K562 (cell line): Measurements from ENCODE around the gene ECM1. TPM values are rescaled to one million over a fixed set of nuclear protein-coding genes. Genes with fewer than 3 reads are reported as not detected.
A peak's percentile ranks its signal among the peaks of the same experiment; 100 is the strongest.

ENCODE experiments used
- ATAC-seq: fragments of 200-7000 bp; cut with Tn5 transposase; 3 replicates; pipeline ENCODE4 v1.9.1; 2020; ENCODE audit warnings: moderate library complexity
- BruUV-seq: library from RNA; stranded (reverse); fragments of 400-500 nt; replicated peaks from 2 replicates; lab custom pipeline; 2021; lab: Mats Ljungman, UMichigan
- CTCF ChIA-PET: fragments of 300-600 bp; formaldehyde crosslinking; extraction: SDS; loops from one replicate; lab custom pipeline; 2021; ENCODE audit warnings: low intra/inter-chr PET ratio; lab: Yijun Ruan, JAX
- POLR2A ChIA-PET: fragments of 300-600, 350-650 bp; sonication (Branson Sonifier 250); formaldehyde crosslinking; extraction: SDS; loops from one replicate; lab custom pipeline; 2021; ENCODE audit warnings: antibody characterized with exemption, inconsistent platforms; lab: Yijun Ruan, JAX
- DNase-seq, 4 experiments: peaks; one replicate each; pipeline versions ENCODE4 v3.0.0 to v3.0.0-alpha.2; 2011 to 2018; ENCODE audit warnings: low spot score in 3 of 4, mixed read lengths in 3 of 4; ENCODE audit errors: extremely low read depth in 1 of 4
- FAIRE-seq: peaks from 2 replicates; lab custom pipeline; 2011; peaks lifted over from hg19 to GRCh38; lab: Jason Lieb, UNC
- H2AFZ ChIP-seq: 2 replicates; pipeline ENCODE4 v1.6.0; 2011; ENCODE audit warnings: low read depth, low read length, control low read depth, inconsistent platforms
- H3K27ac ChIP-seq: fragments of 200-600 bp; 3 replicates; pipeline ENCODE4 v1.8.0; 2011; ENCODE audit warnings: low read depth, mild to moderate bottlenecking, control low read depth, inconsistent platforms, low read length, moderate library complexity, mixed read lengths; ENCODE audit errors: extremely low read depth
- H3K27me3 ChIP-seq, 2 experiments: fragments of 300-600 bp in 1 of 2; 2 replicates in 1 of 2; 3 replicates in 1 of 2; pipeline versions ENCODE4 v1.6.0 to v1.8.0; 2011; ENCODE audit warnings: inconsistent platforms in 2 of 2, low read length in 2 of 2, mild to moderate bottlenecking in 1 of 2, mixed read lengths in 1 of 2, moderate library complexity in 1 of 2; ENCODE audit not compliant: control insufficient read depth in 2 of 2, insufficient read depth in 2 of 2
- H3K36me3 ChIP-seq: fragments of 300-600 bp; 3 replicates; pipeline ENCODE4 v1.8.0; 2011; ENCODE audit warnings: mild to moderate bottlenecking, low read length, inconsistent platforms; ENCODE audit not compliant: control insufficient read depth, insufficient read depth
- H3K4me1 ChIP-seq, 2 experiments: fragments of 200-600 bp in 1 of 2; replicated peaks in 1 of 2; 2 replicates in 1 of 2; 3 replicates in 1 of 2; pipeline versions ENCODE4 v1.5.1 to v1.8.0; 2011; ENCODE audit warnings: inconsistent platforms in 2 of 2, low read length in 2 of 2, mild to moderate bottlenecking in 1 of 2, mixed read lengths in 1 of 2, moderate library complexity in 1 of 2; ENCODE audit not compliant: control insufficient read depth in 2 of 2, insufficient read depth in 2 of 2
- H3K4me2 ChIP-seq: 2 replicates; pipeline ENCODE4 v1.6.1; 2011; ENCODE audit warnings: low read length, control low read depth, inconsistent platforms, mixed read lengths; ENCODE audit not compliant: insufficient read depth
- H3K4me3 ChIP-seq: fragments of 200-600 bp; sonication (generic), shearing (Covaris generic); 2 replicates; pipeline ENCODE4 v1.5.1; 2016; ENCODE audit warnings: control low read depth, inconsistent platforms
- H3K79me2 ChIP-seq: fragments of 200-600 bp; 3 replicates; pipeline ENCODE4 v1.8.0; 2011; ENCODE audit warnings: low read length, inconsistent platforms; ENCODE audit not compliant: control insufficient read depth, insufficient read depth
- H3K9ac ChIP-seq, 2 experiments: 2 replicates each; pipeline versions ENCODE4 v1.6.0 to v1.6.1; 2011; ENCODE audit warnings: low read depth in 2 of 2, low read length in 2 of 2, control low read depth in 1 of 2, inconsistent platforms in 1 of 2, mild to moderate bottlenecking in 1 of 2, mixed read lengths in 1 of 2; ENCODE audit not compliant: insufficient read depth in 1 of 2
- H3K9me1 ChIP-seq: one replicate; pipeline ENCODE4 v1.6.0; 2011; ENCODE audit warnings: inconsistent platforms, mild to moderate bottlenecking, low read length, moderate library complexity; ENCODE audit not compliant: control insufficient read depth, insufficient read depth
- H3K9me3 ChIP-seq: replicated peaks from 2 replicates; pipeline ENCODE4 v1.5.1; 2011; ENCODE audit warnings: low read depth, low read length, inconsistent platforms; ENCODE audit not compliant: control insufficient read depth, insufficient read depth
- H4K20me1 ChIP-seq: replicated peaks from 2 replicates; pipeline ENCODE4 v1.6.1; 2011; ENCODE audit warnings: low read length, inconsistent platforms, mixed read lengths; ENCODE audit not compliant: control insufficient read depth, insufficient read depth
- CBX8 ChIP-seq: fragments of 200-600 bp; sonication (generic); IDR thresholded peaks from 2 replicates; pipeline ENCODE4 v1.6.1; 2012; ENCODE audit warnings: borderline replicate concordance, mixed run types, low read depth, mild to moderate bottlenecking, moderate library complexity, mixed read lengths, low read length, control low read depth, inconsistent platforms; ENCODE audit not compliant: poor library complexity, severe bottlenecking; ENCODE audit errors: extremely low read depth
- CTBP1 ChIP-seq: fragments of 450-650 bp; IDR thresholded peaks from 2 replicates; pipeline ENCODE4 v1.6.1; 2016; ENCODE audit warnings: borderline replicate concordance
- MGA ChIP-seq: fragments of 450-650 bp; IDR thresholded peaks from 2 replicates; pipeline ENCODE4 v1.6.1; 2016; ENCODE audit warnings: mild to moderate bottlenecking, moderate library complexity
- PREB ChIP-seq: sonication (generic); formaldehyde crosslinking; IDR thresholded peaks from 2 replicates; pipeline ENCODE4 v1.8.1; 2023; ENCODE audit warnings: mild to moderate bottlenecking, missing genetic modification reagents
- PRPF4 ChIP-seq: fragments of 200-400 bp; formaldehyde crosslinking; IDR thresholded peaks from one replicate; pipeline ENCODE4 v1.6.1; 2017; ENCODE audit warnings: low read length, low read depth, mild to moderate bottlenecking; ENCODE audit not compliant: insufficient read depth, poor library complexity, severe bottlenecking
- TCFL5 ChIP-seq: fragments of 250-450 bp; sonication (Bioruptor Pico); conservative IDR thresholded peaks from 2 replicates; pipeline ENCODE4 v1.6.1; 2021; ENCODE audit warnings: mild to moderate bottlenecking, moderate library complexity, matching md5 sums
- TRIM24 ChIP-seq, 2 experiments: fragments of 450-650 bp; IDR thresholded peaks; 2 replicates each; pipeline ENCODE4 v1.6.1; 2016
- ZKSCAN1 ChIP-seq: fragments of 150-350 bp; IDR thresholded peaks from 2 replicates; pipeline ENCODE4 v1.6.1; 2016; ENCODE audit warnings: low read depth, low read length
- ZSCAN29 ChIP-seq: fragments of 450-650 bp; IDR thresholded peaks from 2 replicates; pipeline ENCODE4 v1.6.1; 2017
- ZZZ3 ChIP-seq: fragments of 450-650 bp; IDR thresholded peaks from 2 replicates; pipeline ENCODE4 v1.6.1; 2016; ENCODE audit warnings: antibody characterized with exemption, mild to moderate bottlenecking, moderate library complexity
- WGBS: fragments of 100-300 bp; shearing (Covaris generic); methylation state at CpG from one replicate; pipeline ENCODE4 v1.1.6; 2016; ENCODE audit warnings: low coverage, mixed read lengths; ENCODE audit not compliant: insufficient coverage; ENCODE audit errors: missing lambda C conversion rate; 5-methylcytosine and 5-hydroxymethylcytosine counted together
- in situ Hi-C: fragments of 300-500 bp; cut with MboI; formaldehyde crosslinking; loops from 4 replicates; pipeline ENCODE4 v1.15.0; 2018; ENCODE audit warnings: inconsistent platforms, mixed read lengths
- intact Hi-C: fragments of 100-400 bp; cut with micrococcal nuclease; formaldehyde crosslinking; loops from 2 replicates; pipeline ENCODE4 v1.14.2; 2022
- polyA plus RNA-seq, 8 experiments: library from polyadenylated mRNA; depleted of rRNA in 4 of 8; stranded (reverse) in 5 of 8; unstranded in 3 of 8; fragments of >200 nt; fragmentation: Nextera tagmentation in 2 of 8; fragmentation: Illumina TruSeq in 1 of 8; extraction: Ambion mirVana in 2 of 8; extraction: Trizol in 1 of 8; gene quantifications; 2 replicates each; pipeline versions ENCODE4 v1.2.1 to v1.2.3, GENCODE V29; 2011 to 2014; ENCODE audit warnings: inconsistent platforms in 1 of 8, missing spikeins in 1 of 8
- total RNA-seq, 7 experiments: library from RNA; depleted of rRNA in 6 of 7; stranded (reverse); fragments of >200 nt in 6 of 7; fragmentation: Illumina TruSeq in 2 of 7; extraction: Trizol in 2 of 7; gene quantifications; 2 replicates each; pipeline versions ENCODE4 v1.2.1 to v1.2.3, GENCODE V29; 2011 to 2021; ENCODE audit warnings: low replicate concordance in 1 of 7

Gene ECM1
- total and polyA plus RNA-seq, 9 of the 15 experiments (the other 6 are each of a cell fraction or from before 2014, with no cell fraction given) = 6.6 to 52.2 (median 12.8) TPM

DNA sequence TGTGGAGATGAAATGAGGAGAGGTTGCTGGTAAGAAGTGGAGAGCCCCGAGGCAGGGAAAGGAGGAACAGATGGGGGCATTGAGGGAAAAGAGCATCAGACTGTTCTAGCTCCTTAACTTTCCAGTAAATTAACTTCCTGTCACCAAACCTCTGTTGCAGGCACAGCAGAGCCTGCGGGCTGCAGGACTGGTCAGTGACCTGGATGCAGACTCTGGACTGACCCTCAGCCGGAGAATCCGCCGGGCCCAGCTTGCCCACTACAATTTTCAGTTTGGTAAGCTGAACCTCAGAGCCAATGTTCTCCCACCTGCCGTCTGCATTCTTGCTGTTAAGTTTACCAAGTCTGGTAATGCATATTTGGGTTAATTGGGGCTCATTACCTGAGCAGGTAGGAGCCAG is 2.5 kb upstream of the ECM1 start:
- intact Hi-C loops (loop anchor here (5.0 kb wide), 1 partner anchor 42 kb away; the partner anchor contains the start of gene ADAMTSL4), in situ Hi-C loops (no loop called here)
- WGBS = 86% methylated on average over 6 of the region's 6 CpGs
- Histone ChIP-seq H3K9me1 (no peaks in the 10 kb centered on the region), H3K27ac (0 out of 3 replicates have a peak overlapping the region, but pooled peaks have one; percentile 72), H3K36me3 (peaks cover 45% of the 10 kb centered on the region), H3K27me3 (no peaks in the 10 kb centered on the region), H3K4me1 (peaks cover 33 to 43% of the 10 kb centered on the region in 2 experiments), H4K20me1 (no peaks in the 10 kb centered on the region), H3K4me3 (no peak overlapping the region), H2AFZ (no peak overlapping the region), H3K79me2 (peaks cover 12% of the 10 kb centered on the region; the same call in 2 of the 3 replicates), H3K4me2 (no peak overlapping the region), H3K9ac (peak overlapping the region in 1 of 2 experiments; percentile 16; a peak in 1 of 4 replicates), H3K9me3 (no peaks in the 10 kb centered on the region)
- no TSS peak for BruUV-seq
- CTCF ChIA-PET = no interaction called here
- DNase-seq (no peak), FAIRE-seq (no peak), ATAC-seq (no peak)
- POLR2A ChIA-PET = interaction anchor here (0.6 to 1.2 kb wide), 5 partner anchors 8 to 496 kb away, joined by 3 to 4 read pairs (median 3); partner anchors contain the start of gene FALEC
- TF ChIP-seq PREB (CRISPR knock-in tag) = no peak
- no peak for TF ChIP-seq TRIM24 (IDR thresholded peaks at IDR 0.05)
- TF ChIP-seq MGA = no peak
- TF ChIP-seq ZKSCAN1 = no peak
- TF ChIP-seq CTBP1 = no peak
- TF ChIP-seq ZSCAN29 = no peak
- no peak for TF ChIP-seq CBX8
- TF ChIP-seq ZZZ3 = no peak
- TF ChIP-seq PRPF4 = no peak
- no peak for TF ChIP-seq TCFL5 (CRISPR knock-in tag)
